ENCODE measurements around the gene EIF4E. TPM values are rescaled to one million over a fixed set of nuclear protein-coding genes. Genes with fewer than 3 reads are reported as not detected.
"Not testable (repeated sequence)": the region's sequence is repeated elsewhere in the genome, so short reads cannot be mapped to it uniquely, and the experiment has no call there.

Gene EIF4E
- total RNA-seq, 1 donor from 2014 or later = 79.7 TPM

DNA sequence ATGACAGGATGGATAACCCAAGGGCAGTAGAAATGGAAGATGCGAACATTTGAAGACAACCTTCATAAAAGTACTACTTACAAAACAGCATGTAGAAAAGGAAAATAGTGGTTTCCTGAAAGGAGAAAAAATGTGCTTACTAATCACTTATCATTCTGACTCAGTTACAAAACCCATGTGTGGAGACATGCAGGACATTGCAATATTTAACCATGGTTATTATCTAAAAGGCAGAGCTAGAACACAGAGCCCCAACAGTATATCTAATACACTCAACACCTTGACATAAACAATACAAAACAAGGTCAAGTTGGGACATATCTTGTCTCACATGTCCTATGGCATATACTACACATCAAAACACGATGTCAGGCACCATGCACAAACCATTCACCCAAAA lies 55.9 kb downstream of the EIF4E start:
- ATAC-seq = peak; percentile 31

- ATAC-seq = not testable (repeated sequence)
These were observed 56.6 kb downstream of the EIF4E start for GRCh38 chr4:98872120-98872906.

DNA sequence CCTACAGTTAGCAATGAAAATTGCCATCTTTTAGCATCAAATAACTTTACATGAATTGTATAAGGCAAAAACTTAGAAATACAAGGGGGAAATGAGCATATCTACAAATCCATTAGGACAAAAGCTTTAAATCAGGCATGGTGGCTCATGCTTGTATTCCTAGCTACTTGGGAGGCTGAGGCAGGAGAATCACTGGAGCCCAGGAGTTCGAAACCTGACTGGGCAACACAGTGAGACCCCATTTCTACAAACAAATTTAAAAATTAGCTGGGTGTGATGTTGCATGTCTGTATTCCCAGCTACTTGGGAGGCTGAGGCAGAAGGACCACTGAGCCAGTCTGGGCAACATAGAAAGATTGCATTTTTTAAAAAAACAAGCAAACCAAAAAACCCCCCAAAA lies 61.3 kb downstream of the EIF4E start:
- ATAC-seq = no peak

DNA sequence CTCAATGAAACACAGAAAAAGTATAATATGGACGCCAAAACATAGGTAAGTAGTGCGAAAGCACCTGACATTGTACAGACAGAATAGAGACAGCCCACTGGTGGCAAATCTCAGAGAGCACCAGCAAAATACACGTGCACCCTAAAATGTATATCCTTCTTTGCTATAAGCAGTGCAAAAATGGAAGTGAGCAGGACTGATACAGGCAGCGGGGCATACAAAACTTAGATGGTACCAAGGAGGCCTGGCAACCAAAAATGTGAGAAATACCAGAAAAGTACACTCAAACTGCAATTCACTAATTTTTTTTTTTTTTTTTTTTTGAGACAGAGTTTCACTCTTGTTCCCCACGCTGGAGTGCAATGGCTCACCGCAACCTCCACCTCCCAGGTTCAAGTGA lies 63.9 kb downstream of the EIF4E start:
- no peak for ATAC-seq

DNA sequence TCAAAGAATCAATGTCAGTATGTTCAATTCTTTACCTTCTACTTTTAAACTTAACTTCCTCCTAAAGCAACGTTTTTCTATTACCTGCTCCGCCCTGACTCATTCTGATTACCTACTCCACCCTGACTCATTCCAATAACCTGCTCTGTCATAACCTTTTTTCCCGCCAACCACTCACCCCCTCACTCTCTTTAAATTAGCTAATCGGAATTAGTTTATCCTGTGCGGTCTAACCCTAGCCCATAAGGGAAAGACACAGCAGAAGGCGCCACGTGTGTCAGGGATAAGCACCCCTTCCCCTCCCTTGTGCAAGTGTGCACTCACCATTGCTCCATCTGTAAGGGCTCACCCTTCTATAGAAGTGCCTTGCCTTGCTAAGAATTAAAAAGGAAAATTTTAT lies 64.4 kb downstream of the EIF4E start:
- no peak for ATAC-seq

DNA sequence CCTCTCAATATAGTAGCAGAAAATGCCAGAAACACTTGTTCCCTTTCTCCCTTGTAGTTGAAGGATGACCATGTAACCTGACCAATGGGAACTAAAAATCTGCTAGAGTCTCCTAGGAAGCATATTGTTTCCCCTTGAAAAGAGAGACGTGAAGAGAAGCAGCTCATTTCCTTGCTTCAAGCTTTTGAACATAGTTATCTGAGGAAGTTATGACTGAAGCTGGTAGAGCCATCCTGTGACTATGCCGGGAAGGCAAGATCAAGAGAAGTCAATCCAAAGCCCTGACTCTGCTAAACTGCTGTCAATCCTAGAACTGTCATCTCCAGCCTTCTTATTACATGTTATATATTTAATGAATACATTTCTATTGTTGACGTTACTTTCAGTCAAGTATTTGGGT lies 66.6 kb downstream of the EIF4E start:
- no peak for ATAC-seq

DNA sequence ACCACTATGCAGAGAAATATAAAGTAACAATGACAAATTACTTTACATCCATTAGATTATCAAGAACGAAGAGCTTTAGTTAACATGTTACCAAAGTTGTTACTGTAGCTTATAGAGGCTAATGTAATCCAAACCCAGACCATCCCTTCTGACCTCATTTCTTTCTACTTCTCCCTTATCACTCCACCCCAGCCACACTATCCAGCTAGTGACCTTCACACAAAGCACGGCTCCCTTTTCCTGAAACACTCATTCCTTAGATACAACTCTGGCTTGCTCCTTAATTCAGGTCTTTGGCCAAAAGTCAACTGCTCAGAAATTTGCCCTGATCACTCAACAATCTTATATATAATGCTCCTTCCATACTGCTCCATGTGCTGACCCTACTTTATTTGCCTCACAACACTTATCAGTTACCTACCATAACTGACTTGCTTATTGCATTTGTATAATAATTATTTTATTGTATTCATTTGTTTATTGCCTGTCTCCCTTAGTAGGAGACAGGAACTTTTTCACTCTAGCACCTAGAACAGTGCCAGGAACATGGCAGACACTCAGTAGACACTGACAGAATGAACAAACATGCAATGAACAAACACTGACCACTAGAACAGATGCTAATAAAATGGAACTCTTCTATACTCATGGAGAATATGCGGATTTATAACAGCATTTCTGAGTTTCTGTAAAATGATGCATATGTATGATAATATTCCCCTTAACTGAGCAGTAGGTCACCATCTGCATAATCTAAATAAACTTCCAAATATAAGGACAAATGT lies 67.6 kb downstream of the EIF4E start:
- no peak for ATAC-seq

DNA sequence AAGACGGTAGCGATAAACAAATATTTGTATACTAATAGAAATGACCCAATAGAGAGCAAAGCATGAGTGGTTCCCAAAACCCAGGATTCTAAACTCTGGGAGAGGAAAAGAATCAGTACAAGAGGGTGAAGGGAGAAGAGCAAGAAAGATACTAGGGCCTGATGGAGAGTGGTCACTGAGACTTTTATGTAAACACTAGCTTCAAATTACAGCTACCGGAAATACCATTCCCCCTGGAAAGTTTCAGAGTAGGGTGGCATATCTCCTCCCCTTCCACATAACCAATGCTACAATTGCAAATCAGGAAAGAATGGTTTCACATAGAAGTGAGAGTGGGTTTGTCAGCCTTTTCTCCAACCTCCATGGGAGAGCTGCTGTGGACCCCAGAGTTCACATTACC lies 77.1 kb downstream of the EIF4E start:
- ATAC-seq = no peak

DNA sequence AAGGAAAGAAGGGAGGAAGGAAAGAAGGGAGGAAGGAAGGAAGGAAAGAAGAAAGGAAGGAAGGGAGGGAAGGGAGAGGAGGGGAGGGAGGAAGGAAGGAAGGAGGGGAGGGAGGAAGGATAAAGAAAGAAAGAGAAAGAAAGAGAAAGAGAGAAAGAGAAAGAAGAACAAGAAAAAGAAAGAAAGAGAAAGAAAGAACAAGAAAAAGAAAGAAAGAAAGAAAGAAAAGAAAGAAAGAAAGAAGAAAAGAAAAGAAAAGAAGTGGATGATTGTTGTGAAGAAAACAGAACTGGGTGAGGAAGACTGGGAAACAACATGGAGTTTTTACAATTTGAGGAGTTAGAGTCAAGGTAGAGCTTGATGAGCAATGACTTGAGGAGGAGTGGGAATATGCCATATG lies 78.0 kb downstream of the EIF4E start:
- no peak for ATAC-seq

DNA sequence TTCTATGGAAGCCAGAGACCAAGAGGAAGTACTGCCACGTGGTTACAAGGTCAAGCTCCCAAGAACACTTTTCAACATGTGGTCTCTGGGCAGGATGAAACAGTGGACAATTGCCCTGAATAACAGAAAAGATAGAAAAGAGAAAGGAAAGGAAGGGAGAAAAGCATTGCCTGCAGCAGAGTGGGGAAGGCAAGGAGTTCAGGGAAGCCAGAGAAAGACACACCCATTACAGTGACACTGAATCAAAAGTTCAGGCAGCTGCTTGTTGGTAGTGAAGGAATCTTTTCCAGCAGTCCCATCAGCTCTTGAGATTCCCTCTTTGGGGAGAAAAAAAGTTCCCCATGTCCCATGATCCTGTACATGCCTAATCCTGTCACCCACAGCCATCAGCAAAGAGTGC lies 80.5 kb downstream of the EIF4E start:
- no peak for ATAC-seq

GRCh38 chr4:98845960-98846359 lies 83.0 kb downstream of the EIF4E start:
- ATAC-seq = no peak

DNA sequence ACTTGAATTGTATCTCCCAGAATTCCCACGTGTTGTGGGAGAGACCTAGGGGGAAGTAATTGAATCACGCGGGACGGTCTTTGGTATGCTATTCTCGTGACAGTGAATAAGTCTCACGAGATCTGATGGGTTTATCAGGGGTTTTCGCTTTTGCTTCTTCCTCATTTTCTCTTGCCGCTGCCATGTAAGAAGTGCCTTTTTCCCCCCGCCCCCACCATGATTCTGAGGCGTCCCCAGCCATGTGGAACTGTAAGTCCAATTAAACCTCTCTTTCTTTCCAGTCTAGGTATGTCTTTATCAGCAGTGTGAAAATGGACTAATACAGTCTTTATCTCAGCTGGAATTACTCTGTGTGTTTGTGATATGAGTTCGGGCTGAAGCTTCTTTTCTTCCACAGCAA lies 86.0 kb downstream of the EIF4E start:
- not testable (repeated sequence) for ATAC-seq

DNA sequence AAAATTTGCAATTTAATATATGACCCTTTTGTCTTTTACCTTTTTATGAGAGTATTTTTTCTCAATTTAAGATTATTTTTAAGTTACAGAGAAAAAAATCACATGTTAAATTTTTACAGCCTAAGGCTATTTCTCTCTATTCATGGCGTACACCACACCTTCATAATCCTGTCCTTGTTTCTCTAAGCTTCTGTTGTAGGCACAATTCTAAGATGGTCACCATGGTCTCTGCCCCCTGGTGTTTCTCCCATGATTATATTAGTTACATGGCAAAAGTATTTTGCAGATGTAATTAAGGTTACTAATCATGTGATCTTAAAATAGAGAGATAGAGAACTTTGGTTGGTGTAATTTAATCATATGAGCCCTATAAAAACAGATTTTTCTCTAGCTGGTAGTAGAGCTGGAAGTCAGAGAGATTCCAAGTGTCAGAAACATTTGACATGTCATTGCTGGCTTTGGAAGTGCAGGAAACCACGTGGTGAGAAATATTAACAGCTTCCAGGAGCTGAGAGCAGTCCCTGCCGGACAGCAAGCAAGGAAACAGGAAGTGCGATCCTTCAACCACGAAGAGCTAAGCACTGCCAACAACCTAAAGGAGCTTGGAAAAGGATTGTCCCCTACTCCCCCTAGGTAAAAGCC lies 89.8 kb downstream of the EIF4E start:
- no peak for ATAC-seq

DNA sequence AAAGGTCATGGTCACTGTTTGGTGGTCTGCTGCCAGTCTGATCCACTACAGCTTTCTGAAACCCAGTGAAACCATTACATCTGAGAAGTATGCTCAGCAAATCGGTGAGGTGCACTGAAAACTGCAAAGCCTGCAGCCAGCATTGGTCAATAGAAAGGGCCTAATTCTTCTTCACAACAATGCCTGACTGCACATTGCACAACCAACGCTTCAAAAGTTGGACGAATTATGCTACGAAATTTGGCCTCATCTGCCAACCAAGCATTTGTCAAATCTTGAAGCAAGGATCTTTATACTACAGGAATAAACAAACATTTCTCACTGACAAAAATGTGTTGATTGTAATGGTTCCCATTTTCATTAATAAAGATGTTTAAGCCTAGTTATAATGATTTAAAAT lies 90.4 kb downstream of the EIF4E start:
- no peak for ATAC-seq

DNA sequence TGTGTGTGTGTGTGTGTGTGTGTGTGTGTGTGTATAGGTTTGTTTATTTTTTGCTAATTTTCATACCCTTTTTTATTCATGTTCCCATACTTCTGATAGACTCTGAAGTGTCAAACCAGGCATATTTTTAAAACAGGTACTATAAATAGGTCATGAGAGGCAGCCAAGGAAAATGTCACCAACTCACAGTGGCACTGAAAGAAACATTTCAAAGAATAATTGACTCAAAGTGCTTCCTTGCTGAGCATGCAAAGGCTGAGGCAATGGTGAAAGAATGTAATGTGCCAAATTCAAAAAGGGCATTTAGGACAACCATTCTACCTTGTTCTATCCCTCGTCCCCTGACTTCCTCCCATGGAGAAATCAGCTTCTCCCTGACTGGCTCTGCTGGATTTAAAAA lies 95.5 kb downstream of the EIF4E start:
- ATAC-seq = no peak

DNA sequence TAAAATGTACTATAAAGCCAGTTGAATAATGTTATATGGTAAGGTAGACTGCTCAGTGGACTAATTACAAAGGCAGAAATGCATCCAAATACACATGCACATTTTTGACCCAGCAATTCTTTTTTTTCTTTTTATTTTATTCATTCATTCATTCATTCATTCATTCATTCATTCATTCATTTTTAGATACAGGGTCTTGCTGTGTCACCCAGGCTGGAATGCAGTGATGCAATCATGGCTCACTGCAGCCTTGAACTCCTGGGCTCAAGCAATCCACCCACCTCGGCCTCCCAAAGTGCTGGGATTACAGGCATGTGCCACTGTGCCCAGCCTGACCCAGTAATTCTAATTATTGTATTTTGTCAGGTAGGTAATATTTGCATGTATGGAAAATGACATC lies 97.9 kb downstream of the EIF4E start:
- not testable (repeated sequence) for ATAC-seq

Other genes starting within 250 kb of the EIF4E start
- 75.4 TPM for gene METAP1, start 66.6 kb upstream of the EIF4E start, total RNA-seq
- gene ADH5, start 159.7 kb upstream of the EIF4E start, total RNA-seq = 90.8 TPM
- gene ADH4, start 215.2 kb upstream of the EIF4E start, total RNA-seq = 0.40 TPM

Measured in esophagus mucosa (tissue), 1 donor.